GM12872 (cell line): ENCODE data around the gene HDAC10.

Experiments used
- CTCF ChIP-seq: IDR thresholded peaks from 3 replicates; pipeline ENCODE4 v1.5.1; 2011; ENCODE audit warnings: low read depth, mild to moderate bottlenecking, low read length, moderate library complexity; ENCODE audit not compliant: insufficient read depth

Gene HDAC10

GRCh38 chr22:50250555-50251476 lies at the start of gene HDAC10:
Gene HDAC10 (minus strand): TSS chr22:50251265. CDS start chr22:50251032, 233 bp downstream.
- TF ChIP-seq CTCF = no peak

GRCh38 chr22:50300620-50301257 lies 49.7 kb upstream of the HDAC10 start:
- no peak for TF ChIP-seq CTCF

GRCh38 chr22:50299785-50300619 lies 48.9 kb upstream of the HDAC10 start:
- no peak for TF ChIP-seq CTCF

- no peak for TF ChIP-seq CTCF
Observed at GRCh38 chr22:50298937-50299784, 48.1 kb upstream of the HDAC10 start.

GRCh38 chr22:50298266-50298637 lies 47.2 kb upstream of the HDAC10 start:
- no peak for TF ChIP-seq CTCF

- TF ChIP-seq CTCF = no peak
Observed at GRCh38 chr22:50297510-50298265, 46.6 kb upstream of the HDAC10 start.
